C1 segment of cervical spinal cord (tissue), 14 donors: Measurements from ENCODE around the gene EVA1A.

Source experiments
- DNase-seq, 14 donors: peaks; one replicate each; lab custom pipeline; 2025; lab: John Stamatoyannopoulos, UW

The EVA1A gene

DNA sequence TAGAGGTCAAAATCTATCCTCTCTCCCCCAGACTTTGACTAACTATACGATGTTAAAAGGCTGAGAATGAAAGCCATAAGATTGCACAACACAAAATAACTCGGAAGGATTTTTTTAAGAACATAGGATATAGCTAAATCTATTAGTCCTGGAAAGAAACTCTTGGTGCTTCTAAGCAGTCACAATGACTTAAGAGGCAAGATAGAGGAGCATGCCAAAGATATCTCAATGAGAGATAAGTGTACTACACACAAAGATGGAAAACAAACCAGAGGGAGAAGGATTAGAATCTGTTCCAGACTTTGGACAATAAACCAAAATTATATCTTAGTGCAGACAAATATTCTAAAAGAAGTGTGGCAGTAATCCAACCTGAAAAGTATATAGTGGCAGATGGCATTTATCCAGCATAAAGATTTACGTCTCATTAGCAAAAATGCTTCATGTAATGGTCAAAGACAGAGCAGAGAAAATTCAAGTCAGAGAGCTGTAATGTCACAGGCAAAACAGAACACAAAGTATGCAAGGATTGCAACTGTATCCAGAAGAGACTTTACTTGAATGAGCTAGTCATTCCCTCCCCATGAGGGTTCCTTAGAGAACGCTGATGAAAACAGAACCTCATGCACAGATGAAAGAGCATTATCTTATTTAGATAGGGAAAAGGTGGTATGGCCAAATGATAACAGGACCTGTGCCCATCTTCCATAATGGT lies 28.8 kb upstream of the EVA1A start:
- no peak for DNase-seq

DNA sequence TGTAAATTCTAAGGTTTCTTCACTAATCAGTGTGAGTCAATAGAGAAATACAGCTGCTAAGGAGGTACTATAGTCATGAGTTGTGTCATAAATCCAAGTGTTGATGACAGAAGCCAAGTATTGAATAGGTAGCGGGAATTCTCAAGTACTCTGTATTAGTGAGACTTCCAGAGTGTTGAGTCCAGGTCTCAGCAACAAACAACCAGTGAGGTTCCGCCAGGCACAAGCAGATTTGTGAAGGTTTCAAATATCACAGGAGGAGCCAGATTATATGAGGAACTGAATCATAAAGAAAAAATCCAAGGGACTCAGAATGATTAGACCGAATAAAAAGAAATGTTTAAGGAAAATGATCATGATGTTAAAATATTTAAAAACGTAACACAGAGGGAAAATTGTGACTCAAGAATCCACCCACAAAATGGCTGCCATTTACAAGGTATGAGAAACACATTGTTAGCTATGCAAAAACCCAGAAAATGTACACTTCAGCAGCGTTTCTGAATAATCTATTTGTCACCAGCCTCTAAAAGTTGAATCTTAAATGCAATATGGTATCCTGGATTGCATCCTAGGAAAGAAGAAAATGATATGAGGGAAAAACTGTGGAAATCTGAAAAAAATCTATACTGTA lies 27.3 kb upstream of the EVA1A start:
- no peak for DNase-seq

DNA sequence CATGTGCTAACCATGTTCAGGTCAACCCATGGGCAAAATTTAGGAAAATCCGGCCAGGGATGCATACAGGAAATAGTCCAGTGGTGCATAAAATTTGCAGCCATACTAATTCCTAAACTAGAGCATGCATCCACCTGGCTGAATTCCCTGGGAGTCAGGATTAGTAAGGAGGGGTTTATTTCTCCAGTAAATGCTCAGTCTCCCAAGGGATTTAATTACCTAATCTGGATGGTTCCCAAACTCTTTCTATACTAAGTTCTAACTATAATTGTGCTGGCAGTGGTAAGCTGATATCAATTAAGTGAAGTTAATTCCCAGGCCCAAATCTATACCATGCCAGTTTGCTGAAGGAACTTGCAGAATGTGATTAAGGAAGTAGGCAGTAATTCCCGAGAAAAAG lies 26.2 kb upstream of the EVA1A start:
- no peak for DNase-seq

DNA sequence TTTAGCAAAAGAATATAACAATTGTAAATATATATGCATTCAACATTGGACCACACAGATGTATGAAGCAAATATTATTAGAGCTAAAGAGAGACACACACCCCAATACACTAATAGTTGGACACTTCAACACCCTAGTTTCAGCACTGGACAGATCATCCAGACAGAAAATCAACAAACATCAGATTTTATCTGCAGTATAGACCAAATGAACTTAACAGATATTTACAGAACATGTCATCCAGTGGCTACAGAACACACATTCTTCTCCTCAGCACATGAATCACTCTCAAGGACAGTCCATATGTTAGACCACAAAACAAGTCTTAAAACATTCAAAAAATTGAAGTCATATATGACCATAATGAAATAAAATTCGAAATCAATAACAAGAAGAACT lies 22.1 kb upstream of the EVA1A start:
- DNase-seq: no peak

DNA sequence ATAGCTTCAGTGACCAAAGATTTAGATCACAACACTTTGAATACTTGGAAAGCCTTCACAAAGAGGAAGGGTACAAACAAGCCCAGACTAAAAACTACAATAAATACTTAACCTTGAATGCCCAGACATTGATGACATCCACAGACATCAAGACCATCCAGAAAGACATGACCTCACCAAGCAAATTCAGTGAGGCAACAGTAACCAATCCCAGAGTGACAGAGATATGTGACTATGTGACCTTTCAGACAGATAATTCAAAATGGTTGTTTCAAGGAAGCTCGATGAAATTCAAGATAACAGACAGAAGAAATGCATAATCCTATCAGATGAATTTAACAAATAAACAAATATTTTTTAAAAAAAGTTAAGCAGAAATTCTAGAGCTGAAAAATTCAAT lies 19.9 kb upstream of the EVA1A start:
- no peak for DNase-seq

DNA sequence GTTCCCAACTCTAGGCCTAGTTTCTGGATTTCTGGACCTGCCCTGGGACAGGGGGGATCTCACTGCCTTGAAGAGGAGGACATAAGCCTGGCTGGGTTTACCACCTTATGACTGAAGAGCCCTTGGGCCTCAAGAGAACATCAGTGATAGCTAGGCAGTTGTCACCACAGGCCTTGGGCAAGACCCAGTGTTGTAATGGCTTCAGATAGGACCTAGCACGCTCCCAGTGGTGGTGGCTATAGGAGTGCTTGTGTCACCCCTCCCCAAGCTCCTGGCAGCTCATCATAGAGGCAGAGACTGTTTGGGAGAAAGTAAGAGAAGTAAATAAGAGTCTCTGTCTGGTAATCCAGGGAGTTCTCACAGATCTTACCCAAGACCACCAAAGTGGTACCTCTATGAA lies 19.4 kb upstream of the EVA1A start:
- no peak for DNase-seq

DNA sequence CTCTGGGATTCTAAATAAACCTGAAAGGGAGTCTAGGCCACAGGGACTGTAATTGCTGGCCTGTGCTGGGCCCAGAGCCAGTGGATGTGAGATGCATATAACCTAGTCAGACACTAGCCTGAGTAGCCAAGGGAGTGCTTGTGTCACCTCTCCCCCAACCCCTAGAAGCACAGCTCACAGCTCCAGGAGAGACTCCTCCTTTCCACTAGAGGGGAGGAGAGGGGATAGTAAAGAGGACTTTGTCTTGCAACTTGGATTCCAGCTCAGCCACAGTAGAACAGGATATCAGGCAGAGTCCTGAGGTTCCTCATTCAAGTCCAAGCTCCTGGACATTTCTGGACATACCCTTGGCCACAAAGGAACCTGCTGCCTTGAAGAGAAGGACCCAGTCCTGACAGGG lies 18.4 kb upstream of the EVA1A start:
- no peak for DNase-seq

DNA sequence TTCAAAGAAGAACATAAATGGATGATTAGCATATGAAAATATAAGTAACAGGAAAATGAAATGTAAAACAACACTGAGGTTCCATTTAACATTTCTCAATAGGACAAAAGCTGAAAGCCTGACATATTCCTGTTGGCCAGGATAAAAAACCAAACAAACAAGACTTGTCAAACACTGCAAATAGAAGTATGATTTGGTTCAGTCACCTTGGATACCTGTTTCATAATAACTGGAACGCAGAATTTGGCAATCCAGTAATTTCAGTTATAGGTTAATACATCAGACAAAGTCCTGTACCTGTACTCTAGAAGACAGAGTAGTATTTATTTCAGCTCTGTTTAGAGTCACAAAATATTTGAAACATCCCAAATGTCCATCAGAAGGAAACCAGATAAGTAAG lies 16.5 kb upstream of the EVA1A start:
- no peak for DNase-seq

DNA sequence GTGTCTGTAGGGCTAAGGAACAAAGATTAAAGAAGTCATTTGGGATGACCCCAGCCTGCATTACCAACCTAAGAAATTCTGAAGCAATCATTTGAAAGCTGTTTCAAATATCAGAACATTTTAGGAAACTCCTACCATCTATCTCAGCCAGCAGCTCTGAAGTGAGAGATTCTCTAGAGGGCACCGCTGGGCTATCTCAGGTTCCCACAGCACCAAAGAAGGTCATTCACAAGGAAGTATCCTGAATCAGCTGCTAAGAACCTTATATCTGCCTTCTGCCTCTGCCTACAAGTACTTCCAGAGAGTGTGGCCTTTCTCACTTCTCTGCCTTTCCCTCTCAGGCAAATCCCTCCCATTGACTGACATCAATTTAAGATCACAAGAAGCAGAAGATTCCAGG lies 13.4 kb upstream of the EVA1A start:
- no peak for DNase-seq

DNA sequence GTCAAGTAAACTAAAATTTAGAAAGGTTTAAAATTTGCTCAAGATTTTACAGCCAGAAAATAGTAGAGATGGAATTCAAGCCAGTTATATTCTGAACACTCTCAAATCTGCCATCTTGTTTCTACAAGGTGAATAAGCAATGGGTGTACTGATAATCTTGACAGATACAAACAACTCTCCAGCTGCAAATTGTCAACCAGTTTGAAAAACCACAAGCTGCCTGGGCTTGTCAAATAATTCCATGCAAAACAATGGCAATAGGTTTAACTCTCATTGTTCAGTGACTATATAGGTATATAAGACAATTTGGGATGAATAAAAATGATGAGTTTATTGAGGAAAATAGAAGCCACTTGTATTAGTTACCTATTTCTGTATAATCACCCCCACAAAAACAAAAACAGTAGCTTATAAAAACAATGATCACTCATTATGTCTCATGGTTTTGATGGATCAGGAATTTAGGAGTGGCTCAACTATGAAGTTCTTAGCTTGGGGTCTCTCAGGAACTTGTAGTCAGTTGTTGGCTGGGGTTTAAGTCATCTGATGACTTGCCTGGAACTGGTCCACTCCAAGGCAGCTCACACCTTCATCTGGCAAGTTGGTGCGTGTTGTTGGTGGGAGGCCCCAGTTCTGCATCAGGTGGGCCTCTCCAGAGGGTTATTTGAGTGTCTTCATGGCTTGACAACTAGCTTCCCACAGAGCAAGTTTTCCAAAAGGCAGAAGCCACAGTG lies 12.6 kb upstream of the EVA1A start:
- DNase-seq: no peak

DNA sequence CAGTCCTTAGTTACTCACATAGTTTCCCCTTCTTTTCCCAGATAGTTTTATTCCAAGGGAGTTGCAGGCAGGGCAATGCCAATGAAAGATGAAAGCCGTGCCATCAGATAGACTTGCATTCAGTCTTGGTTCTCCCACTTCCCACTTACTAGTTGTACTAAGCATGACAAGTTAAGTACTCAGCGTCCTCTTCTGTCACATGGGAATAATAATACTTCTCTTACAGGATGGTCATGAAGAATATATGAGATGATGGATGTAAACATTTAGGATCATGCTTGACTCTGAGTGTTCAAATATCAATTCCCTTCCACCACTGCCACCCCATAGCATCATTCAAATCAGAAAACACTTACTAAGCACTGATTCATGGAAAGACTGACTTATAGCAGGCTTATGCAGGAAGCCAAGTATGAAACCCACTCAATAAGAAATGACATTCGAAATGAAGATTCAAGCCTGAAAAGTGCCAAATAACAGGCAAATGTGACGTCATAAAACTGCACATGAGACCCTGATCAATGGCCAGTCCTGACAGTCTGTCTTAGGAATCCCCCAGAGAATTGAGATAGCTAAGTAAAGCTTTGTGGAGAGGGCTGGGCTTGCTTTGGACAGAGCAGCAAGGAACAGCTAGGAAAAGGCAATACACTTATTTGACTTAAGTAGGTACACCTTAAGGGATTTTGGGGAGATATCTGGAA lies 11.1 kb upstream of the EVA1A start:
- DNase-seq: no peak

DNA sequence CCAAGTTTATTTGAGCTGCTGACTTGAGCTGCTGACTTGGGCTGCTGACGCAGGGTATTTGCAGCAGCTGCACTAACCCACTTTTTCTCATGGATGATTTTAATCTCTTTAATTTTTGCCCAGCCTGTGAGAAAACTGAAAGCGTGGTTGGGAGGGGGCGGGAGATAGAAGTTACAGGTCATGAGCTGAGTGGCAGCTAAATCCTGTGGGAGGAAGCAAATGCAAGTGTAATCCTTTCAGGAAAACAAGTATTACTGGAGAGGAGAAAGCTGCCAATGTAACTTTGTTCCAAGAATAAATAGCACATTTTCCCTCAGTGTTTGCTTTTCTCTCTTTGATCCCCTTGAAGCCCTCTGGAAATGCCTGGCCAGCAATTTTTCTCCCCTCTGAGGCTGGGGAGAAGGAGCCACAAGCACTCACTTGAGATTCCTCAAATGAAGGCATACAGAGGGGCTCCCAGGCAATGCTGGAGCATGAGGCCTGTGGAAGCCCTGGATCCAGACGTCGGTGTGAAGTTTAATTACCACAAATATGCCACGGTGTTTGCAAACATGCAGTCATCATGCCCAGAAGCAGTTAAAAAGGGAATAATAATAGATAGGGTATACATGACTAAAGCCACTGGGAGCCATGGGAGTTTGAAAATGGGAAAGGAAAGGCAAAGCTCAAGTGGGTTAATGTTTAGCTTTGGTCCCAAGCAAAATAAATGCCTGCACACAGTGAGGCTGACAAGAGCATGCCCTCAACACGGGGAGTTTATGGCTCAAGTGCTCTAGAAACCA lies 10.4 kb upstream of the EVA1A start:
- DNase-seq: no peak

DNA sequence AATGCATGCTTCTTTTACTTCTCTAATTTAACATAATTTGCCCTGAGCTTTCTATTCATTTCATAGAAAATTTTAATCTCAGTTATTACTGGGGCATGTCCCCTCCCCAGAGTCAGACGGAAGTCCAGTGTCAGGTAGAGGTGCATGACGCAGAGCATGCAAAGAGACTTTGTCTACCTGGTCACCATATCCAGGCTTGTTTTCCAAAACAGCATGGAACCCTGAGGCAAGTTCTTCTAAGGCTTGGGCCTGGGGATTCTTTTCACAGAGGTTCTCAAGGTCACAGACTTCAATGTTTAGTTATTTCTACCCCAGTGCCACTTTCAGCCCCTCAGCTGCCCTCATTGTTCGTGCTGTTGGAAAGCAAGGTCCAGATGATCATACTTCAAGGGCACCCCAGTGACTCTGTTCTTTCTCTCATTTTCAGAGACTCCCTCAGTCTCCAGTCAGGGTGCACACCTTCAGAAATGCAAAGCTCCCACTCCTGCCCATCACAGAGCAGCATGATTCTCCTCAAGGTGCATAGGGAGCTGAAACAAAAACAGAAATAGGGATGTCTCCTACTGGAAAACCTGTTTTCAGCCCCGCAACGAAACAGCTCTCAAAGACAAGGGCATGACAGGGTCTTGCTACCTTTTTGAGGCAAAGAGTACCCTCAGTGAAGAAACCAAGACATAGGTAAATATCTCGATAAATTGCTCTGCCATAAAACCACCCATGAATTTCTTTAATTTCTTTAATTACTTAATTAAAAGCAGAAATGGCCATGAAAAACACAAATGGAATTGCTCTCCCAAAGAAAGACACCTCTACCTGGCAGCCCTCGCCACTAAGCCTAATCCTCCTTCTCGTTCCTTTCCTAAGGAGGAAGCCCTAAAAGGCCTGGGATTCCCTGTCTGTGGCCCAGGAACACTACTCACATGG lies 9.5 kb upstream of the EVA1A start:
- no peak for DNase-seq

DNA sequence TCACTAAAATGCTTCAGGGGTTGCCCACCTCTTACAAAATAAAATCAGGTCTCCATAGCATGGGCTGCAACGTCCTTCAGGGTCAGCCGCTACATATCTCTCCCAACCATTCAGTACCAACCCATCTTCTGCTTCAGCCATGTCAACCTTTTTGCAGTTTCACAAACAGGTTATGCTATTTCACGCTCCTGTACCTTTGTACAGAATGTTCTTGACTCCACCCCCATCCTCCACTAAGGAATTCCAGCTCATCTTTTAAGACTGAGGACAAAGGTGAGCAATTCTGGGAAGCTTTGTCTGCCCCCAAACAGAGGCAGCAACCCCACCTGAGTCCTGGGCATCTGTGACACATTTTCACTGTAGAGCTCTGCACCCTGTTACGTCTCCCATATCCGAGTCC lies 8.8 kb upstream of the EVA1A start:
- no peak for DNase-seq

DNA sequence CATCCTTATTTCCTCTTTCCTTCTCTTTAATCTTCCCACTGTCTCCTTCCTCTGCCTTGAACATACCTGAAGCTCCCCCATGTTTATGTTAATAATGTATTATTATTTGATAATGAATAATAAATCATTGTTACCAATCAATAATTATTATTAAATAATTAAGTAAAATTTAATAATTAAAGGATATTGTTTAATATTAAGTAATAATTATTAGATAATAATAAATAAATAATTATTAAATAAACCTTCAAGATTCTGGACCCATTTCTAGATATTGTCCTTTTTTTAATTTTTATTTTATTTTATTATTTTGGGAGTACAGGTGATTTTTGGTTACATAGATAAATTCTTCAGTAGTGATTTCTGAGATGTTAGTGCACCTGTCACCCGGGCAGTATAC lies 7.4 kb upstream of the EVA1A start:
- DNase-seq: no peak

DNA sequence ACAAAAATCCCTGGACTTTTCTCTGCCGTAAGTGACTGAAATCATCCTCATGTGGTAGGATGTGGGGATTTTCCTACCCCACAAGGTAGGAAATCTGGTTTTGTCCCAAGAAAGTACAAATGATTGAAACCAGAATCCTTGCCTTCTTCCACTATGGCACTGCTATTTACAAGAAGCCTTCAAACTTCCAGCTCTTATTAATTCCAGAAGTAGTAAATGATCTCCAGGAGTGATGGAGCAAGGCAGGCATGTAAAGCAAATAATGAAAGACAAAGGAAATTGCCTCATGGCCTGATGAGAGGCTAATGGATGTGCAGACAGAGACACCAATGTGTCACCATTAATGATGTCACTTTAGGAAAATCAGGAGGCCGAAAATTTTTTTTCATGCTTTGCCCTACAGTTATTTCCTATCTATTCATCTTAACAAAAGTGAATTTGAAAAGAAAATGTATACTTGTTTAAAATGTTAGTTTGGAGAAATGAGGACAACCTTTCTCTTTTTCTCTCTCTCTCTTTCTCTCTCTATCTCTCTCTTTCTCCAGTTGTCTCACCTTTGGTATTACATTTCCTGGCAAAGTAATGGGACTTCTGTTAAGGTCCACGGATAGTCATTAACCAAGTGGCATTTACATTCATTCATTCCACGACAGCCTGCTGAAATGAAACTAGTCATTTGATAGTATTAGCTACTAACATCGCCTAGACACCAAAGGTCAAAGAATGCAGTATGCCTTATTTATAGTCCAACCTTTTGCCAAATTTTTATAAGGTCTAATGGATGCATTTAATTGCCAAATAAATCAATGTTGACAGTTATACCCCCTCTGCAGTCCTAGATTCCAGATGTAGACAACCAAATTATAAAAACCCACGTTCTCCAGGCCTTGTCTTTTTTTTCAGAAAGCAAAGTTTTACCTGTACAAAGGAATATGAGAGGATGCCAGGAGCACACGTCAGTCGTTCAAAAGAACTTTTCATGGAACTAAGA lies 5.0 kb upstream of the EVA1A start:
- no peak for DNase-seq

DNA sequence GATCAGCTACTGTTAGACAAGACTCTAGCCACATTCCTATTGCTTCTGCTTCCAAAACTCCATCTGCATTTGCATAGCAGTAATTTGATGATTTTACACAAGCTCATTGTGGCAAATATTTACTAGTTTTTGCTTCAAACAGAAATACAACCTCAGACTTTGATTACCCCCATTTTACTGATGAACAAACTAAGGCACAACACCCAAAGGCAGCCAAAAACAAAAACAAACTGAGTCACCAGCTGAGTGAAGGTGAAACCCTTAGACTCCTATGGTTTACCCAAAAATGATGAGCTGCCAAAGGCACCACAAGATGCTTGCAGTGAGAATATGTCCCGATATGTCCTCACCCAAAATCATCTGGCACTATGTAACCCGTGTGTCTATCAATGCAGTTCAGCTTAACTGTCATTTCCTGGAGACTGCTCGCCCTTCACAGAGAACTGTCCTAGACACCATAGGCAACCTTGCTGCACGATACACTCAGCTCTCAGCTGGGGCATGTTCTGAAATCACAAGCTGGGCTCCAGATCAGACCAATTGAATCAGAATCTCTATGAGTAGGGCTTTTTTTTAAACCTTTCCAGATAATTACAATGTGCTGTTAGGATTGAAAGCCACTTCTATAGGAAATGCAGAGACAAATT lies 4.1 kb upstream of the EVA1A start:
- DNase-seq: no peak

DNA sequence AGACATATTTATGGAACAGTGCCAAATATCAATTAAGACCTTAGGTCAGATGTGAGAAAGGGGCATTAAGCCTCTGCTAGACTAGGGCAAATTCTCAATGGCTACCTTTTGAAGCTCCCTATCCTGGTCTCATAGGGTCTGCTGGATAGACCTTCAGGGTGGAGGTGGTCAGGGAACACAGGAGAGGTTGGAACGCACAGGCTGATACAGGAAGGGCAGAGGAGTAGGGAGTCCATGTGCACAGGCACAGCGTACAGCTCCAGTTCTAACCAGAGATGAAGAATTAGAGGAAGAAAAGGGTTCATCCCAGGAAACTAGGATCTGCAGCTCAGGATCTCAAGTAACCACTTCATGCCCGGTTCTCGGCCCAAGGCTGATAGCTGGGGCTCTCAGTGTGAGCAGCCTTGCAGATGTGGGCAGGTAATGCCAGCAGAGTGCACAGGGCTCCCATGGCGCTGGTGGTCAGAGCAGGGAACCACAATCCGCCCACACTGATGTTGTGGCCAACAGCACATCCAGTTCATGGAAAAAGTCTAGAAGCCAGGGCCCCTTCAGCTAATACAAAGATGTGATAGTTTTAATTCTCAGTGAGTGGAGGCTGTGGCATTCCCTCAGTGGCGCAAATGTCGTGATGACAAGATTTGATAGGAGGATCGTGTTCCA lies 3.4 kb upstream of the EVA1A start:
- no peak for DNase-seq
